Small intestine (tissue), 7 donors: ENCODE measurements around the gene IL18BP. TPM values are rescaled to one million over a fixed set of nuclear protein-coding genes. Genes with fewer than 3 reads are reported as not detected.

Experiments
- DNase-seq, 2 donors: peaks; one replicate each; pipeline versions ENCODE4 v3.0.0 to v3.0.0-alpha.2; 2013
- FAIRE-seq: peaks from 2 replicates; lab custom pipeline; 2012; peaks lifted over from hg19 to GRCh38; lab: Jason Lieb, UNC
- H3K27ac ChIP-seq, 3 donors: one replicate each; pipeline ENCODE4 v1.5.1; 2013; ENCODE audit warnings: low read length in 2 of 3, mild to moderate bottlenecking in 2 of 3, control low read depth in 1 of 3, inconsistent platforms in 1 of 3, low read depth in 1 of 3, moderate library complexity in 1 of 3
- H3K27me3 ChIP-seq, 3 donors: one replicate each; pipeline ENCODE4 v1.6.1; 2013; ENCODE audit warnings: low read length in 3 of 3, inconsistent platforms in 1 of 3; ENCODE audit not compliant: control insufficient read depth in 3 of 3, insufficient read depth in 3 of 3
- H3K36me3 ChIP-seq, 3 donors: one replicate each; pipeline ENCODE4 v1.6.1; 2013; ENCODE audit warnings: low read length in 3 of 3, inconsistent platforms in 1 of 3, low read depth in 1 of 3, mild to moderate bottlenecking in 1 of 3, moderate library complexity in 1 of 3; ENCODE audit not compliant: control insufficient read depth in 3 of 3, insufficient read depth in 2 of 3
- H3K4me1 ChIP-seq, 3 donors: one replicate each; pipeline ENCODE4 v1.6.1; 2013; ENCODE audit warnings: low read length in 2 of 3, inconsistent platforms in 1 of 3, low read depth in 1 of 3, mild to moderate bottlenecking in 1 of 3, moderate library complexity in 1 of 3; ENCODE audit not compliant: control insufficient read depth in 3 of 3, insufficient read depth in 2 of 3
- H3K4me3 ChIP-seq, 3 donors: one replicate each; pipeline ENCODE4 v1.5.1; 2013; ENCODE audit warnings: low read length in 3 of 3, control low read depth in 1 of 3, inconsistent platforms in 1 of 3, low read depth in 1 of 3, mild to moderate bottlenecking in 1 of 3, moderate library complexity in 1 of 3
- H3K9me3 ChIP-seq, 2 donors: one replicate each; pipeline ENCODE4 v1.6.1; 2013; ENCODE audit warnings: low read depth in 1 of 2, low read length in 1 of 2; ENCODE audit not compliant: control insufficient read depth in 2 of 2, insufficient read depth in 1 of 2
- WGBS, 3 donors: extraction: QIAGEN DNeasy Blood & Tissue Kit; methylation state at CpG; one replicate each; pipeline ENCODE4 v1.1.7; 2013; 5-methylcytosine and 5-hydroxymethylcytosine counted together
- polyA plus RNA-seq, 4 donors: library from polyadenylated mRNA; stranded (reverse) in 3 of 4; unstranded in 1 of 4; fragments of 200-250 nt in 3 of 4; fragments of 120-200 nt in 1 of 4; gene quantifications; one replicate each; pipeline versions ENCODE4 v1.2.1 to v1.2.3, GENCODE V29; 2013
- donor health status: healthy with polysubstance abuse.
- donor health status: control.
- donor health status: control.
- donor health status: Bipolar disorder and iron deficiency.
- donor health status: healthy.

Gene IL18BP
- polyA plus RNA-seq, 4 donors: 3.2 to 9.6 (median 7.2) TPM

- FAIRE-seq: no peak
- peaks cover 22 to 82% (median 49%) of the 10 kb centered on the region in 3 donors for H3K36me3 ChIP-seq
- H3K4me3 ChIP-seq: no peak overlapping the region
- DNase-seq: no peak
- no peaks in the 10 kb centered on the region for H3K27me3 ChIP-seq
- H3K27ac ChIP-seq: peak overlapping the region in 1 of 3 donors; percentile 49
- WGBS, 3 donors: 80 to 87% (median 83%) methylated on average over 4 of the region's 4 CpGs
- peaks cover 0 to 44% (median 3%) of the 10 kb centered on the region in 3 donors for H3K4me1 ChIP-seq
- no peaks in the 10 kb centered on the region for H3K9me3 ChIP-seq
Measured at GRCh38 chr11:72023335-72023734, 24.6 kb downstream of the IL18BP start.

GRCh38 chr11:72024069-72024754 lies 25.5 kb downstream of the IL18BP start:
- DNase-seq (peak; percentile 48 to 54), FAIRE-seq (no peak)
- Histone ChIP-seq H3K4me1 (peaks cover 0 to 50% (median 3%) of the 10 kb centered on the region in 3 donors), H3K36me3 (peaks cover 17 to 80% (median 47%) of the 10 kb centered on the region in 3 donors), H3K27ac (peak overlapping the region in 1 of 3 donors; percentile 49), H3K27me3 (no peaks in the 10 kb centered on the region), H3K9me3 (no peaks in the 10 kb centered on the region), H3K4me3 (no peak overlapping the region)
- 29 to 48% (median 42%) methylated on average over 5 of the region's 5 CpGs for WGBS, 3 donors

GRCh38 chr11:72026090-72026489 lies 27.4 kb downstream of the IL18BP start:
- peaks cover 14 to 66% (median 35%) of the 10 kb centered on the region in 3 donors for H3K36me3 ChIP-seq
- WGBS, 3 donors: 66 to 75% (median 72%) methylated on average over 1 of the region's 1 CpG
- H3K27me3 ChIP-seq: no peaks in the 10 kb centered on the region
- DNase-seq (no peak), FAIRE-seq (no peak)
- no peaks in the 10 kb centered on the region for H3K9me3 ChIP-seq
- H3K27ac ChIP-seq: no peak overlapping the region
- H3K4me1 ChIP-seq: peaks cover 3 to 62% (median 3%) of the 10 kb centered on the region in 3 donors
- H3K4me3 ChIP-seq: no peak overlapping the region

GRCh38 chr11:72030472-72031045 lies 31.9 kb downstream of the IL18BP start:
- peaks cover 1 to 47% (median 3%) of the 10 kb centered on the region in 3 donors for H3K4me1 ChIP-seq
- peak in 1 of 2 donors; percentile 56 for DNase-seq
- H3K27ac ChIP-seq: peak overlapping the region in 2 of 3 donors; percentile 22 to 41

GRCh38 chr11:72036687-72037086 lies 38.0 kb downstream of the IL18BP start:
- FAIRE-seq (no peak), DNase-seq (no peak)
- H3K9me3 ChIP-seq: no peaks in the 10 kb centered on the region
- H3K36me3 ChIP-seq: peaks cover 4 to 29% (median 10%) of the 10 kb centered on the region in 3 donors
- H3K27me3 ChIP-seq: no peaks in the 10 kb centered on the region
- H3K27ac ChIP-seq: no peak overlapping the region
- H3K4me1 ChIP-seq: peaks cover 2 to 26% (median 19%) of the 10 kb centered on the region in 3 donors
- 60 to 64% (median 61%) methylated on average over 3 of the region's 3 CpGs for WGBS, 3 donors
- H3K4me3 ChIP-seq: no peak overlapping the region

More at GRCh38 chr11:72030472-72031045, 31.9 kb downstream of the IL18BP start:
- WGBS, 3 donors: 4 to 41% (median 24%) methylated on average over 1 of the region's 1 CpG
- no peak overlapping the region for H3K4me3 ChIP-seq
- peaks cover 10 to 53% (median 11%) of the 10 kb centered on the region in 3 donors for H3K36me3 ChIP-seq
- no peaks in the 10 kb centered on the region for H3K27me3 ChIP-seq
- FAIRE-seq: no peak
- H3K9me3 ChIP-seq: no peaks in the 10 kb centered on the region

GRCh38 chr11:72037554-72038311 lies 39.0 kb downstream of the IL18BP start:
- H3K9me3 ChIP-seq: no peaks in the 10 kb centered on the region
- no peak for DNase-seq
- peaks cover 2 to 34% (median 19%) of the 10 kb centered on the region in 3 donors for H3K4me1 ChIP-seq
- 33 to 36% (median 35%) methylated on average over 4 of the region's 4 CpGs for WGBS, 3 donors
- no peaks in the 10 kb centered on the region for H3K27me3 ChIP-seq
- peaks cover 4 to 26% (median 10%) of the 10 kb centered on the region in 3 donors for H3K36me3 ChIP-seq
- FAIRE-seq: no peak
- peak overlapping the region; percentile 21 to 97 (median 97) for H3K27ac ChIP-seq
- peak overlapping the region in 2 of 3 donors; percentile 73 to 85 for H3K4me3 ChIP-seq

GRCh38 chr11:72038491-72038890 lies 39.8 kb downstream of the IL18BP start:
- H3K9me3 ChIP-seq: no peaks in the 10 kb centered on the region
- DNase-seq (peak; percentile 31 to 52), FAIRE-seq (no peak)
- H3K27ac ChIP-seq: peak overlapping the region; percentile 92 to 97 (median 97)
- H3K4me1 ChIP-seq: peaks cover 2 to 37% (median 19%) of the 10 kb centered on the region in 3 donors
- H3K4me3 ChIP-seq: peak overlapping the region in 2 of 3 donors; percentile 73 to 85
- WGBS, 3 donors: 14 to 25% (median 18%) methylated on average over 2 of the region's 2 CpGs
- H3K27me3 ChIP-seq: no peaks in the 10 kb centered on the region
- H3K36me3 ChIP-seq: peaks cover 0 to 21% (median 4%) of the 10 kb centered on the region in 3 donors
